GM18951 (cell line): ENCODE measurements around the gene CDKL1.
A peak's percentile ranks its signal among the peaks of the same experiment; 100 is the strongest.

Source experiments
- POLR2A ChIP-seq: IDR thresholded peaks from 4 replicates; pipeline ENCODE4 v1.6.1; 2011; ENCODE audit warnings: mild to moderate bottlenecking; ENCODE audit not compliant: insufficient read length, insufficient read depth; ENCODE audit errors: extremely low read depth
- in situ Hi-C: fragments of 300-500 bp; cut with MboI; formaldehyde crosslinking; loops from one replicate; pipeline ENCODE4 v1.12.0; 2022; ENCODE audit warnings: low sequenced_read_pairs, mixed read lengths, inconsistent platforms; ENCODE audit not compliant: unreplicated experiment

CDKL1 gene

DNA sequence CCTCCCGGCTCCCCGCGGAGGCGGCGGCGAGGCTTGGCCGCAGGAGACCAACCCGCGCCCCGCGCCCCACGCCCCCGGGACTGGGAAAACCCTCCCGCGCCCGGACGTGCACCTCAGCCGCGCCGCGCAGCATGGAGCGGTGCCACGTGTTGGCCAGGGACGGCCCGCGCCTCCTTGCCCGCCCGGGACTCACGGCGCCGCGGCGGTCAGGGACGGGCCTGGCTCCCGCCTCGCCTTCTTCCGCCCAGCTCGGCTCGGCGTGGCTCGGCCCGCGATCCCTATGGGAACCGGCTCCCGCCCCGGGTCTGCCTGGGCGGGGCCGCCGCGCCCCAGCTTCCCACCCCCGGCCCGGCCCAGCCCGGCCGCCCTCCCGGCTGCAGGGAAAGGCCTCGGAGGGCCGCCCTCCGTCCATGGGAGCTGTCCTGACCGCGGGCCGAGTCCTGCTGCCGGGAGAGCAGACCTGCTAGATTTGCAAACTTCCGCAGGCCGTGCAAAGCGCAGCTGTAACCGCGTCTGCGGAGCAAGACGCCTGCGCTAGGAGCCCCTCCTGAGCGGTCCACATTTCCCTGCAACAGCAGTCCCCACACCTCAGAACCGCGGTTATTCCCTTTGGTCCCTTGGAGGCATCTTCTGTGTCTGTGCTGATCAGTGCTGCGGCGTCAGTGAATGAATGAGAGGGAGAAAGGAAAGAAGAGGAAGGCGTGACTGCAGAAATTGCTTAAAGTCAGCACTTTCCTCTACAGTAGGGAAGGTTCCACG lies at the start of gene CDKL1:
Gene CDKL1 (minus strand): TSS at position 251 of the 759 bp plus-strand sequence. CDS start 1,013 bp downstream, outside the sequence.
- in situ Hi-C loops: no loop called here
- TF ChIP-seq POLR2A: peak; percentile 52

- TF ChIP-seq POLR2A: no peak
- in situ Hi-C loops: no loop called here
These were observed 37.8 kb upstream of the CDKL1 start for GRCh38 chr14:50434528-50434927.

GRCh38 chr14:50432131-50432530 lies 35.5 kb upstream of the CDKL1 start:
- in situ Hi-C loops: no loop called here
- TF ChIP-seq POLR2A: no peak

DNA sequence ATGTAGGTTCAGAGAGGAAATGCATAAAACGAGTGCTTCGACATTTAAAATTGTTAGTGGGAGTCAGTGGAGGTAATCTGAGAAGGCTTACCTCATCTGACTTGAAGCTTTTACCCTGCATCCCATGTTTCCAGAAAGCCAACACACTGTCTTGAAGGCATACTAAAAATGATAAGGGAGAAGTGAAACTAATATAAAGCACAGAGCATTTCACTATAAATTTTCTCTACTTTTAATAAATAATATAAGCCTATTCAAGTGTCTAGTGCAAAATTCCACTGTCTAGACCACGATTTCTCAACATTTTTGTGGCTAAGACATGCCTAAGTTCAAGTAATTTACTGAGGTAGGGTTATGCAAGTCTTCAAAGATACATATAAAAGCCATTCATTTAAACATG lies 29.1 kb upstream of the CDKL1 start:
- in situ Hi-C loops: no loop called here

GRCh38 chr14:50425105-50425504 lies 28.4 kb upstream of the CDKL1 start:
- in situ Hi-C loops: no loop called here

More for the DNA sequence above, 29.1 kb upstream of the CDKL1 start:
- TF ChIP-seq POLR2A: no peak

DNA sequence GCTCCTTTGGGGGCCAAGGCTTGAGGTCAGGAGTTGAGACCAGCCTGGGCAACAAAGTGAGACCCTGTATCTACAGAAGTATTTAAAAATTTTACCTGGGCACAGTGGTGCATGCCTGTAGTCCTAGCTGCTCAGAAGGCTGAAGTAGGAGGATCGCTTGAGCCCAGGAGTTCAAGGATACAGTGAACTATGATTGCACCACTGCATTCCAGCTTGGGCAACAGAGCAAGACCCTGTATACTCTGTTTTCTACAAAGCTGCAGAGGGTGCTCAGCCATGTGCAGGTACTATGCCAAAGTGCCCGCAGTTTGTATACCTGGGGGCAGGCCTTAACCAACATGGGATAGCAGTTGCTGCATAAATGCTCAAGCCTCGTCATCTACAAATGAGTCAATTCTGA lies 26.8 kb upstream of the CDKL1 start:
- in situ Hi-C loops: no loop called here
- no peak for TF ChIP-seq POLR2A

More at GRCh38 chr14:50425105-50425504, 28.4 kb upstream of the CDKL1 start:
- TF ChIP-seq POLR2A: no peak

GRCh38 chr14:50421499-50421898 lies 24.8 kb upstream of the CDKL1 start:
- in situ Hi-C loops: no loop called here
- no peak for TF ChIP-seq POLR2A

DNA sequence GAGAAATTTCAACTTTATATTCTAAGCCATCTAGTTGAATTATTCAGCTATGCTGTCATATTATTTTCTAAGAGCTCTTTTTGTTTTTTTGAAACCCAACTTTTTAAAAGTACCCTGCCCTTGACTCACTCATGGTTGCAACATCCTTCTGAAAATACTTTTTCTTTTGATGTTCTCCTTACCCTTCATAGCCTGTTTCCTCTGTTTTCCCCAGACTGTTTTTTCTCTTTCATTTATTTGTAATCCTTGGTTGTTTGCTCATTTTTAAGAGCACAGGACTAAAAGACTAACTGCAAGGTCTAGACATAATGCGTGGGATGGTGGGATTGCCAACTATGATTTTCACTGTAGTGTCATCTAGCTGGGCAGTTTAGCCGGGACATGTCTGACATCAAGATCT lies 21.2 kb upstream of the CDKL1 start:
- TF ChIP-seq POLR2A: no peak
- in situ Hi-C loops: no loop called here

DNA sequence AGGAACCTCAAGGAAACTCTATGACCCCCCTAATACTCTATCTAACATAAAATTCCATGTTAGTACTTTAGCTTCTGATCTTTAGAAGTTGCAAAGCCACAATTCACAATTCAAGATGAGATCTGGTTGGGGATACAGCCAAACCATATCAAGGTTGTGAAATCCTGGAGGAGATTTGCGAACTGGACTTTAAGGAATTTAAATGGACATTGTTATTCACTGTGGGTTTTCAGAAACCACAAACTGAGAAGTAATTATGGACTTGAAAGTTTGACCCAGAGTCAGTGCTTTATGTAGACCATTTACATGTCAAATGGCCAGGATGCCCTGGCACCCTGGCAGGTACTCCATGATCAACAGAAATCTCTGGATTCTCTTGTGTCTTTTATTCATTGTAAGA lies 14.2 kb upstream of the CDKL1 start:
- in situ Hi-C loops: no loop called here
- TF ChIP-seq POLR2A: no peak

DNA sequence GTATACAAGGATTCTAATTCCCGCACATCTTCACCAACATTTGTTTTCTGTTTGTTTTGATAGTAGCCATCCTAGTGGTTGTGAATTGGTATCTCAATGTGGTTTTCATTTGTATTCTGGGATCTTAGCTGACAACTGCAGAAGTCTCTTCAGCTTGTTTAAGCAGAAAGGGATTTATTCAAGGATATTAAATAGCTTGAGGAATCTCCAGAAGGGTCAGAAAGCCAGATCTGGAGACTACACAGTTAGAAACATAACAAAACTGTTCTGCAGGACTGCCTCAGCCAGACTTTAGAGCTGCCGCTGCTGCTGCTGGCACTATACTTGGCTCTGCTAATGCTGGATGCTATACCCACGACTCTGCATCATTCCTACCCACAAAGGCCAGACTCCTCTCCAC lies 13.4 kb upstream of the CDKL1 start:
- in situ Hi-C loops: no loop called here
- TF ChIP-seq POLR2A: no peak

DNA sequence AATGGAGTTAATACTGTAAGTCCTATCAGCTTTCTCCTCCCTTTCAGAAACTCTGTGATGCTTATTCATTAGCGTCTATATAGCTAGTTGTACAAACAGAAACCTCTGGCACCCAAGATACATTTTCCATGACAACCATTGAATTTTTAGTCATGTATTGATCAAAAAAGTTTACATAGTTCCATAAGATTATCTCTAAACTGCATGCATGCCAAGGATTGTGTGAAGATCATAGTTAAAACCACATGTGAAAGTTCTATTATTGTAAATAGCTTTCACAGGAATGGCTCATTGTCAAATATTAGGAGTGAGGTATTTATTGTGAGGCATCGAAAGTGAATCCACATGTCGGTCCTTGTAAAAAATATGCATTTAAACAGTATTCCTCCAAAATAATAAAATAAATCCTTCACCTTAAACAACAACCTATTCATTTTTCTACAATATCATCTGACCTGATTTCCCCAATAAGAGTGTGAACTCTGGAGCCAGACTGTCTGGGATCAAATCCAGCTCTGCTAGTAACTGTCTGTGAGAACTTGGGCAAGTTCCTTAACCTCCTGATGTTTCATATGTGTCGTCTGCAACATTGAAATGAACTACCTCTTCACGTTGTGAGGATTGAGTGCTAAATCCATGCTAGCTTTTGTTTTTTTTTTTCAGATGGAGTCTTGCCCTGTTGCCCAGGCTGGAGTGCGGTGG lies 10.6 kb upstream of the CDKL1 start:
- in situ Hi-C loops: no loop called here

DNA sequence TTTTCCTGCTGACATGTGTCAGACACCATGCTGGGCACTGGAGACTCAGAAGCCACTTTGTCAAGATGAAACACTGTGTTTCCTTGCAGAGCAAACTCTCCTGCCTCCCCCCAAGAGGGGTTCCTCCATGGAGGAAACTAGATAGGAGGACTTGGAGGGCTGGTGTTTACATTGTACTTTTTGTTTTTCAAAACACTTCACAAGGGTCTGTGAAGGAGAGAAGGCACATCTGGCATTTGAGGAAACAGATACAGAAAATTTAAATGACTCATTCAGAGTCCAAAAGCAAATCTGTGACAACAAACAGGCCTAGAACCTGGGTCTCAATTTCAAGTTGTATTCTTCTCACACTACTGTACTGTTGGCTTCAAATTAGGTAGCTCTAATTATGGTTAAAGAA lies 6.7 kb upstream of the CDKL1 start:
- no peak for TF ChIP-seq POLR2A
- in situ Hi-C loops: no loop called here

More for the DNA sequence above, 10.6 kb upstream of the CDKL1 start:
- TF ChIP-seq POLR2A: no peak

- in situ Hi-C loops: no loop called here
- TF ChIP-seq POLR2A: no peak
These were observed 6.3 kb upstream of the CDKL1 start for GRCh38 chr14:50402965-50403364.

- in situ Hi-C loops: no loop called here
- TF ChIP-seq POLR2A: no peak
These were observed 3.8 kb upstream of the CDKL1 start for GRCh38 chr14:50400461-50400860.
